Tibial nerve (tissue), 4 donors: ENCODE data around the gene WDR70. TPM values are rescaled to one million over a fixed set of nuclear protein-coding genes. Genes with fewer than 3 reads are reported as not detected.
"Not testable (repeated sequence)": the region's sequence is repeated elsewhere in the genome, so short reads cannot be mapped to it uniquely, and the experiment has no call there.

Experiments used
- DNase-seq, 2 donors: peaks; one replicate each; pipeline ENCODE4 v3.0.0-alpha.2; 2019; ENCODE audit warnings: low spot score in 2 of 2
- H3K27ac ChIP-seq, 4 donors: fragments of 200-600 bp; sonication (generic) in 3 of 4; one replicate each; pipeline ENCODE4 v1.5.1; 2017 to 2019; ENCODE audit warnings: mild to moderate bottlenecking in 1 of 4
- H3K27me3 ChIP-seq, 2 donors: fragments of 200-600 bp; sonication (generic) in 1 of 2; one replicate each; pipeline versions ENCODE4 v1.5.1 to v1.6.0; 2017 to 2019
- H3K36me3 ChIP-seq, 3 donors: fragments of 200-600 bp; sonication (generic); one replicate each; pipeline ENCODE4 v1.5.1; 2018 to 2019
- H3K4me1 ChIP-seq, 4 donors: fragments of 200-600 bp; sonication (generic) in 3 of 4; one replicate each; pipeline ENCODE4 v1.5.1; 2017 to 2019
- H3K4me3 ChIP-seq, 4 donors: fragments of 200-600 bp; sonication (generic) in 3 of 4; one replicate each; pipeline ENCODE4 v1.5.1; 2017 to 2019; ENCODE audit warnings: mild to moderate bottlenecking in 1 of 4, moderate library complexity in 1 of 4
- H3K9me3 ChIP-seq, 4 donors: fragments of 200-600 bp; sonication (generic) in 3 of 4; one replicate each; pipeline ENCODE4 v1.5.1; 2017 to 2019
- EP300 ChIP-seq, 2 donors: sonication (generic); formaldehyde crosslinking; IDR thresholded peaks; one replicate each; pipeline ENCODE4 v1.6.1; 2017; ENCODE audit warnings: antibody characterized with exemption in 2 of 2, mild to moderate bottlenecking in 1 of 2
- POLR2A ChIP-seq, 2 donors: fragments of 450-650 bp; IDR thresholded peaks; one replicate each; pipeline ENCODE4 v1.6.1; 2017; ENCODE audit warnings: antibody characterized with exemption in 2 of 2, mild to moderate bottlenecking in 2 of 2, moderate library complexity in 2 of 2
- WGBS, 2 donors: methylation state at CpG; one replicate each; pipeline ENCODE4 v1.1.5; 2018; 5-methylcytosine and 5-hydroxymethylcytosine counted together
- total RNA-seq, 4 donors: library from RNA; depleted of rRNA; stranded (reverse); fragments of >200 nt; gene quantifications; one replicate each; pipeline ENCODE4 v1.1.0, GENCODE V29; 2016
- TF ChIP-seq, protein P1 (sequence below), 5 experiments: fragments of 200-600 bp in 3 of 5; fragments of 450-650 bp in 2 of 5; sonication (generic) in 3 of 5; IDR thresholded peaks; one replicate each; pipeline ENCODE4 v1.5.1; 2016 to 2019; ENCODE audit warnings: antibody characterized with exemption in 5 of 5, mild to moderate bottlenecking in 3 of 5, moderate library complexity in 2 of 5

Gene WDR70
- total RNA-seq, 4 donors from 2014 or later, result 35.1 to 68.6 (median 47.4) TPM

DNA sequence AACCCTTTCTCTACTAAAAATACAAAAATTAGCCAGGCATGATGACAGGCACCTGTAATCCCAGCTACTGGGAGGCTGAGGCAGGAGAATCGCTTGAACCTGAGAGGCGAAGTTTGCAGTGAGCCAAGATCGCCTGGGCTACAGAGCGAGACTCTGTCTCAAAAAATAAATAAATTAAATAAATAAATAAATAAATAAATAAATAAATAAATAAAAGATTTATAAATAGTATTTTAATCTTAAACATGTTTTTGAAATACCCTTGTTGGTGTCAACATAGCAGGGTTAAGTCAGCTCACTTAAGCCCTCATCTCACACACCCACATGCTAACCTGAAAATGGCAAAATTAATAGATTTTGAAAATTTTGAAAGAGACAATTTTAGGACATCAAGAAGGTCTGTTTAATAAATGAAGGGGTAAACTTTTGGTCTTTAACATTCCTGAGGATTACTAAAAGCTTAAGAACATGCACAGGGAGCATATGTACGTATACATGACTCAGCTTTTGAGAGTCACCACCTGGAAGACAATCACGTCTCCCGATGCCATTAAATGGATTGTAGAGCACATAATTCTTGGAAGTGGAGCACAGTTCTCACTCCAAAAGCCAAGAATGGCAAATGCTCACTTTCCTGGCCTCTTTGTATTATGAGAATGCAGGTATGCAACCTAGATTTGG lies 258.2 kb downstream of the WDR70 start:
- H3K9me3 ChIP-seq, result no peaks in the 10 kb centered on the region
- 98 to 99% methylated on average over 7 of the region's 7 CpGs for WGBS, 2 donors
- no peaks in the 10 kb centered on the region for H3K4me1 ChIP-seq
- no peak overlapping the region for H3K4me3 ChIP-seq
- TF ChIP-seq EP300 (IDR thresholded peaks at IDR 0.05) (no peak), POLR2A (IDR thresholded peaks at IDR 0.05) (no peak)
- TF ChIP-seq, protein P1, sequence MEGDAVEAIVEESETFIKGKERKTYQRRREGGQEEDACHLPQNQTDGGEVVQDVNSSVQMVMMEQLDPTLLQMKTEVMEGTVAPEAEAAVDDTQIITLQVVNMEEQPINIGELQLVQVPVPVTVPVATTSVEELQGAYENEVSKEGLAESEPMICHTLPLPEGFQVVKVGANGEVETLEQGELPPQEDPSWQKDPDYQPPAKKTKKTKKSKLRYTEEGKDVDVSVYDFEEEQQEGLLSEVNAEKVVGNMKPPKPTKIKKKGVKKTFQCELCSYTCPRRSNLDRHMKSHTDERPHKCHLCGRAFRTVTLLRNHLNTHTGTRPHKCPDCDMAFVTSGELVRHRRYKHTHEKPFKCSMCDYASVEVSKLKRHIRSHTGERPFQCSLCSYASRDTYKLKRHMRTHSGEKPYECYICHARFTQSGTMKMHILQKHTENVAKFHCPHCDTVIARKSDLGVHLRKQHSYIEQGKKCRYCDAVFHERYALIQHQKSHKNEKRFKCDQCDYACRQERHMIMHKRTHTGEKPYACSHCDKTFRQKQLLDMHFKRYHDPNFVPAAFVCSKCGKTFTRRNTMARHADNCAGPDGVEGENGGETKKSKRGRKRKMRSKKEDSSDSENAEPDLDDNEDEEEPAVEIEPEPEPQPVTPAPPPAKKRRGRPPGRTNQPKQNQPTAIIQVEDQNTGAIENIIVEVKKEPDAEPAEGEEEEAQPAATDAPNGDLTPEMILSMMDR (IDR thresholded peaks at IDR 0.05), result no peak
- no peaks in the 10 kb centered on the region for H3K27me3 ChIP-seq
- no peak overlapping the region for H3K27ac ChIP-seq
- H3K36me3 ChIP-seq, result no peaks in the 10 kb centered on the region
- no peak for DNase-seq

GRCh38 chr5:37638897-37639296 lies 259.8 kb downstream of the WDR70 start:
- H3K9me3 ChIP-seq, result no peaks in the 10 kb centered on the region
- H3K27ac ChIP-seq, result no peak overlapping the region
- no peak for DNase-seq
- WGBS, 2 donors, result 21 to 27% methylated on average over 1 of the region's 1 CpG
- no peak overlapping the region for H3K4me3 ChIP-seq
- H3K27me3 ChIP-seq, result no peaks in the 10 kb centered on the region
- TF ChIP-seq POLR2A (IDR thresholded peaks at IDR 0.05), result no peak
- TF ChIP-seq EP300 (IDR thresholded peaks at IDR 0.05), result no peak
- TF ChIP-seq, protein P1 (IDR thresholded peaks at IDR 0.05), result no peak
- H3K36me3 ChIP-seq, result no peaks in the 10 kb centered on the region
- H3K4me1 ChIP-seq, result no peaks in the 10 kb centered on the region

DNA sequence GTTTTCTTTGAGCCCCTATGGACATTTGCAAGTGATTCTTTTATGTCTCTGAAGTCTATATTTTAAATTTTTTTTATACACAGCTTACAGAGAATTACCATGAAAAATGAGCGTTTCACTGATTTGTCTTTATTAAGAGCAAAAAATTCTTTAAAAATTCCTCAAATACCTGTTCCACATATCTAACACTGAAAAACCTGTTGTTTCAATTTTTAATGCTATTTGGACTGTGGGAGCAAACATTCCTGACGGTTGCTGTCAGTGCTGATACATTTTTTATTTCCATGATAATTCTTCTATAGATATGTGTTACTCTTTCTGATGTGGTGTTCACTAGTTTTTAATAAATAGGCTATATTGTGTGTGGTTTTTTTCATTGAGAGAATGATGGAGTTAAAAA lies 261.0 kb downstream of the WDR70 start:
- TF ChIP-seq POLR2A (IDR thresholded peaks at IDR 0.05), result no peak
- TF ChIP-seq, protein P1 (IDR thresholded peaks at IDR 0.05), result no peak
- TF ChIP-seq EP300 (IDR thresholded peaks at IDR 0.05), result no peak
- no peaks in the 10 kb centered on the region for H3K27me3 ChIP-seq
- no peak overlapping the region for H3K27ac ChIP-seq
- 46 to 58% methylated on average over 2 of the region's 2 CpGs for WGBS, 2 donors
- no peak overlapping the region for H3K4me3 ChIP-seq
- no peaks in the 10 kb centered on the region for H3K4me1 ChIP-seq
- no peak for DNase-seq
- peaks cover 0 to 9% (median 4%) of the 10 kb centered on the region in 4 donors for H3K9me3 ChIP-seq
- peaks cover 0 to 3% (median 0%) of the 10 kb centered on the region in 3 donors for H3K36me3 ChIP-seq

DNA sequence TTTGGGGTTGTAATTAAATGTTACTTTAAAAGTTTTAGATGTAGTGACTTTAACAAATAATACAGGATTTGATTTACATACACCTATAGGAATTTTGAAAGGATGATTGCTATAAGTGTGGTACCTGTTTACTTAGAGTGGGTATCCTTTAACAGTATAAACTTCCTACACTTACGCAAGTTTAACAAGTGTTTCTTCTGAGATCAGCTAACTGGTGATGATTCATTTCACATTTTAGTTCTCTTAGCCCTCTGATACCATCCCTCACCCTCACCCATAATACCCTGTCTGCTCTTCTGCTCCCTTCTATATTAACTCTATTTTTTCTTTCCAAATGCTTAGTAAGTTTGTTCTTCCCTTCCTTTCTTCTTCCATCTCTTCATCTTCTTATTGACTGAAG lies 262.8 kb downstream of the WDR70 start:
- Histone ChIP-seq H3K36me3 (peaks cover 0 to 9% (median 0%) of the 10 kb centered on the region in 3 donors), H3K27ac (no peak overlapping the region), H3K4me1 (no peaks in the 10 kb centered on the region), H3K27me3 (no peaks in the 10 kb centered on the region), H3K4me3 (no peak overlapping the region), H3K9me3 (peaks cover 0 to 23% (median 9%) of the 10 kb centered on the region in 4 donors)
- TF ChIP-seq, protein P1 (IDR thresholded peaks at IDR 0.05), result no peak
- TF ChIP-seq POLR2A (IDR thresholded peaks at IDR 0.05) (no peak), EP300 (IDR thresholded peaks at IDR 0.05) (no peak)
- DNase-seq, result no peak
- WGBS, 2 donors, result 2 to 94% methylated on average over 1 of the region's 1 CpG

DNA sequence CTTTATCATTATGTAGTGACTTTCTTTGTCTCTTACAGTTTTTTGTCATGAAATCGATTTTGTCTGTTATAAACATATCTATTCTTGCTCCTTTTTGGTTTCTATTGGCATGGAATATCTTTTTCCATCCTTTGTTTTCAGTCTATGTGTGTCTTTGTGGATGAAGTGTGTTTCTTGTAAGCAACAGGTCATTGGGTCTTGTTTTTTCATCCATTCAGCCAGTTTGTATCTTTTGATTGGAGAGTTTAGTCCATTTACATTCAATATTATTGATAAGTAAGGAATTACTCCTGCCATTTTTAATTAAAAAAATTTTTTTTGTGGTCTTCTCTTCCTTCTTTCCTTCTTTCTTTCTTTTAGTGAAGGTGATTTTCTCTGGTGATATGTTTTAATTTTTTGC lies 266.6 kb downstream of the WDR70 start:
- peaks cover 0 to 23% (median 9%) of the 10 kb centered on the region in 4 donors for H3K9me3 ChIP-seq
- no peak for DNase-seq
- no peak overlapping the region for H3K27ac ChIP-seq
- WGBS, 2 donors, result 97 to 100% methylated on average over 1 of the region's 1 CpG
- H3K27me3 ChIP-seq, result no peaks in the 10 kb centered on the region
- no peaks in the 10 kb centered on the region for H3K4me1 ChIP-seq
- TF ChIP-seq POLR2A (IDR thresholded peaks at IDR 0.05) (no peak), EP300 (IDR thresholded peaks at IDR 0.05) (no peak)
- TF ChIP-seq, protein P1 (IDR thresholded peaks at IDR 0.05), result no peak
- no peak overlapping the region for H3K4me3 ChIP-seq
- peaks cover 0 to 9% (median 0%) of the 10 kb centered on the region in 3 donors for H3K36me3 ChIP-seq

- H3K4me1 ChIP-seq, DNase-seq, H3K27ac ChIP-seq, H3K4me3 ChIP-seq, H3K27me3 ChIP-seq: not testable (repeated sequence)
- H3K36me3 ChIP-seq, result peaks cover 0 to 11% (median 0%) of the 10 kb centered on the region in 3 donors
- peaks cover 0 to 21% (median 6%) of the 10 kb centered on the region in 4 donors for H3K9me3 ChIP-seq
- 97 to 100% methylated on average over 1 of the region's 1 CpG for WGBS, 2 donors
Observed at GRCh38 chr5:37654566-37654965, 275.4 kb downstream of the WDR70 start.
